BE2C (cell line): ENCODE measurements around the gene RBBP9.
"Not testable (repeated sequence)": the region's sequence is repeated elsewhere in the genome, so short reads cannot be mapped to it uniquely, and the experiment has no call there.

Experiments
- DNase-seq: peaks from one replicate; pipeline ENCODE4 v3.0.0-alpha.2; 2020
- H3K27me3 ChIP-seq: fragments of 250-450 bp; sonication (Bioruptor Pico); 2 replicates; pipeline ENCODE4 v1.5.1; 2020; ENCODE audit warnings: mild to moderate bottlenecking
- H3K36me3 ChIP-seq: fragments of 250-450 bp; sonication (Bioruptor Pico); 2 replicates; pipeline ENCODE4 v1.5.1; 2020; ENCODE audit warnings: mild to moderate bottlenecking
- H3K4me1 ChIP-seq: fragments of 250-450 bp; sonication (Bioruptor Pico); 2 replicates; pipeline ENCODE4 v1.5.1; 2020
- H3K4me3 ChIP-seq: 2 replicates; pipeline ENCODE4 v1.5.1; 2011; ENCODE audit warnings: low read depth, low read length
- H3K9me3 ChIP-seq: fragments of 250-450 bp; sonication (Bioruptor Pico); 2 replicates; pipeline ENCODE4 v1.5.1; 2020
- CTCF ChIP-seq: IDR thresholded peaks from 2 replicates; pipeline ENCODE4 v1.5.1; 2012; ENCODE audit warnings: mild to moderate bottlenecking, low read depth, low read length

The RBBP9 gene

GRCh38 chr20:18507218-18508191 lies 10.5 kb upstream of the RBBP9 start, which contains the start of gene SEC23B:
SEC23B (plus strand) TSS chr20:18507940; CDS start chr20:18510836, 2,896 bp downstream.
- Histone ChIP-seq H3K4me3 (peak within 1 kb of the TSS; percentile 72), H3K4me1 (no peaks in the 10 kb centered on the region), H3K27me3 (no peaks in the 10 kb centered on the region), H3K36me3 (peaks cover 13% of the 10 kb centered on the region), H3K9me3 (no peaks in the 10 kb centered on the region)
- DNase-seq = peak; percentile 96
- no peak for TF ChIP-seq CTCF

GRCh38 chr20:18506744-18507143 lies 9.7 kb upstream of the RBBP9 start:
- Histone ChIP-seq H3K9me3 (no peaks in the 10 kb centered on the region), H3K36me3 (peaks cover 13% of the 10 kb centered on the region), H3K4me1 (no peaks in the 10 kb centered on the region), H3K27me3 (no peaks in the 10 kb centered on the region), H3K4me3 (peak overlapping the region; percentile 72)
- TF ChIP-seq CTCF = no peak
- no peak for DNase-seq

GRCh38 chr20:18504479-18505060 lies 7.5 kb upstream of the RBBP9 start:
- no peak for DNase-seq
- H3K9me3 ChIP-seq = no peaks in the 10 kb centered on the region
- H3K36me3 ChIP-seq = 0 out of 2 replicates have a peak, but pooled peaks cover under 1% of the 10 kb centered on the region
- no peaks in the 10 kb centered on the region for H3K27me3 ChIP-seq
- no peak overlapping the region for H3K4me3 ChIP-seq
- no peak for TF ChIP-seq CTCF
- H3K4me1 ChIP-seq = no peaks in the 10 kb centered on the region

- not testable (repeated sequence) for DNase-seq, H3K27me3 ChIP-seq, H3K36me3 ChIP-seq, H3K9me3 ChIP-seq, H3K4me3 ChIP-seq, H3K4me1 ChIP-seq
Observed at GRCh38 chr20:18501672-18502071, 4.6 kb upstream of the RBBP9 start.

- no peaks in the 10 kb centered on the region for H3K9me3 ChIP-seq
- H3K27me3 ChIP-seq = no peaks in the 10 kb centered on the region
- DNase-seq = no peak
- no peak for TF ChIP-seq CTCF
- H3K4me1 ChIP-seq = no peaks in the 10 kb centered on the region
- H3K4me3 ChIP-seq = no peak overlapping the region
- H3K36me3 ChIP-seq = no peaks in the 10 kb centered on the region; the same call in 1 of the 2 replicates
Observed at GRCh38 chr20:18497603-18498002, 578 bp upstream of the RBBP9 start.

- Histone ChIP-seq H3K9me3 (no peaks in the 10 kb centered on the region; the same call in 1 of the 2 replicates), H3K4me3 (peak overlapping the region; percentile 98), H3K36me3 (peaks cover 2% of the 10 kb centered on the region; the same call in 1 of the 2 replicates), H3K4me1 (no peaks in the 10 kb centered on the region), H3K27me3 (no peaks in the 10 kb centered on the region)
- DNase-seq = no peak
- no peak for TF ChIP-seq CTCF
Observed at GRCh38 chr20:18496042-18496441, 983 bp downstream of the RBBP9 start.
